PFSK-1 (cell line): Measurements from ENCODE around the gene HHATL.

Experiments
- FOXP2 ChIP-seq: optimal IDR thresholded peaks from 2 replicates; pipeline ENCODE3; 2011; ENCODE audit warnings: borderline replicate concordance, control low read depth, inconsistent platforms; ENCODE audit not compliant: insufficient read depth; ENCODE audit errors: extremely low read length, extremely low read depth
- POLR2AphosphoS5 ChIP-seq: IDR thresholded peaks from 2 replicates; pipeline ENCODE4 v1.6.1; 2012; ENCODE audit warnings: low read depth, mild to moderate bottlenecking, control low read depth, low read length, moderate library complexity
- SIN3A ChIP-seq: IDR thresholded peaks from 2 replicates; pipeline ENCODE4 v1.6.1; 2012; ENCODE audit warnings: mild to moderate bottlenecking, low read length, moderate library complexity, borderline replicate concordance; ENCODE audit not compliant: insufficient read depth
- TF ChIP-seq, protein P1 (sequence below), 2 experiments: IDR thresholded peaks; 2 replicates each; pipeline versions ENCODE4 v1.6.1 to v1.8.0; 2011 to 2012; ENCODE audit warnings: low read depth in 2 of 2, low read length in 2 of 2, control low read depth in 1 of 2, inconsistent platforms in 1 of 2, mild to moderate bottlenecking in 1 of 2, moderate library complexity in 1 of 2; ENCODE audit not compliant: insufficient read depth in 1 of 2

GRCh38 chr3:42742688-42743087 lies 40.1 kb upstream of the HHATL start:
- no peak for TF ChIP-seq FOXP2
- TF ChIP-seq, protein P1, sequence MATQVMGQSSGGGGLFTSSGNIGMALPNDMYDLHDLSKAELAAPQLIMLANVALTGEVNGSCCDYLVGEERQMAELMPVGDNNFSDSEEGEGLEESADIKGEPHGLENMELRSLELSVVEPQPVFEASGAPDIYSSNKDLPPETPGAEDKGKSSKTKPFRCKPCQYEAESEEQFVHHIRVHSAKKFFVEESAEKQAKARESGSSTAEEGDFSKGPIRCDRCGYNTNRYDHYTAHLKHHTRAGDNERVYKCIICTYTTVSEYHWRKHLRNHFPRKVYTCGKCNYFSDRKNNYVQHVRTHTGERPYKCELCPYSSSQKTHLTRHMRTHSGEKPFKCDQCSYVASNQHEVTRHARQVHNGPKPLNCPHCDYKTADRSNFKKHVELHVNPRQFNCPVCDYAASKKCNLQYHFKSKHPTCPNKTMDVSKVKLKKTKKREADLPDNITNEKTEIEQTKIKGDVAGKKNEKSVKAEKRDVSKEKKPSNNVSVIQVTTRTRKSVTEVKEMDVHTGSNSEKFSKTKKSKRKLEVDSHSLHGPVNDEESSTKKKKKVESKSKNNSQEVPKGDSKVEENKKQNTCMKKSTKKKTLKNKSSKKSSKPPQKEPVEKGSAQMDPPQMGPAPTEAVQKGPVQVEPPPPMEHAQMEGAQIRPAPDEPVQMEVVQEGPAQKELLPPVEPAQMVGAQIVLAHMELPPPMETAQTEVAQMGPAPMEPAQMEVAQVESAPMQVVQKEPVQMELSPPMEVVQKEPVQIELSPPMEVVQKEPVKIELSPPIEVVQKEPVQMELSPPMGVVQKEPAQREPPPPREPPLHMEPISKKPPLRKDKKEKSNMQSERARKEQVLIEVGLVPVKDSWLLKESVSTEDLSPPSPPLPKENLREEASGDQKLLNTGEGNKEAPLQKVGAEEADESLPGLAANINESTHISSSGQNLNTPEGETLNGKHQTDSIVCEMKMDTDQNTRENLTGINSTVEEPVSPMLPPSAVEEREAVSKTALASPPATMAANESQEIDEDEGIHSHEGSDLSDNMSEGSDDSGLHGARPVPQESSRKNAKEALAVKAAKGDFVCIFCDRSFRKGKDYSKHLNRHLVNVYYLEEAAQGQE (IDR thresholded peaks at IDR 0.05; ENCODE audit: insufficient read depth in 1 of 2, low read depth in 2 of 2, low read length in 2 of 2), result no peak
- TF ChIP-seq POLR2AphosphoS5, result no peak
- TF ChIP-seq SIN3A, result no peak
